ENCODE results near the gene CTNNA2. TPM values are rescaled to one million over a fixed set of nuclear protein-coding genes. Genes with fewer than 3 reads are reported as not detected.

The CTNNA2 gene
- total RNA-seq, 1 experiment from 2014 or later, result 2.6 TPM

- Histone ChIP-seq H3K27me3 (ENCODE audit: control insufficient read depth, insufficient read depth, low read length) (no peaks in the 10 kb centered on the region), H3K4me3 (ENCODE audit: insufficient read depth, low read depth, low read length) (no peak overlapping the region), H3K36me3 (replicated peaks; ENCODE audit: control insufficient read depth, insufficient read depth, low read length) (no peaks in the 10 kb centered on the region)
- no peak for DNase-seq
Measured at GRCh38 chr2:79817288-79817687, 304.4 kb downstream of the CTNNA2 start.

GRCh38 chr2:79820281-79820680 lies 307.4 kb downstream of the CTNNA2 start:
- DNase-seq, result no peak
- Histone ChIP-seq H3K4me3 (ENCODE audit: insufficient read depth, low read depth, low read length) (no peak overlapping the region), H3K27me3 (ENCODE audit: control insufficient read depth, insufficient read depth, low read length) (no peaks in the 10 kb centered on the region), H3K36me3 (replicated peaks; ENCODE audit: control insufficient read depth, insufficient read depth, low read length) (no peaks in the 10 kb centered on the region)

- DNase-seq, result no peak
- Histone ChIP-seq H3K4me3 (ENCODE audit: insufficient read depth, low read depth, low read length) (no peak overlapping the region), H3K36me3 (replicated peaks; ENCODE audit: control insufficient read depth, insufficient read depth, low read length) (no peaks in the 10 kb centered on the region), H3K27me3 (ENCODE audit: control insufficient read depth, insufficient read depth, low read length) (no peaks in the 10 kb centered on the region)
Measured at GRCh38 chr2:79822136-79822535, 309.3 kb downstream of the CTNNA2 start.

- Histone ChIP-seq H3K36me3 (replicated peaks; ENCODE audit: control insufficient read depth, insufficient read depth, low read length) (no peaks in the 10 kb centered on the region), H3K27me3 (ENCODE audit: control insufficient read depth, insufficient read depth, low read length) (no peaks in the 10 kb centered on the region), H3K4me3 (ENCODE audit: insufficient read depth, low read depth, low read length) (no peak overlapping the region)
- no peak for DNase-seq
Measured at GRCh38 chr2:79824086-79824786, 311.4 kb downstream of the CTNNA2 start.

- DNase-seq, result no peak
- H3K27me3 ChIP-seq (ENCODE audit: control insufficient read depth, insufficient read depth, low read length), result no peaks in the 10 kb centered on the region
- no peaks in the 10 kb centered on the region for H3K36me3 ChIP-seq (replicated peaks; ENCODE audit: control insufficient read depth, insufficient read depth, low read length)
- no peak overlapping the region for H3K4me3 ChIP-seq (ENCODE audit: insufficient read depth, low read depth, low read length)
Measured at GRCh38 chr2:79827881-79828280, 315.0 kb downstream of the CTNNA2 start.

- no peaks in the 10 kb centered on the region for H3K27me3 ChIP-seq (ENCODE audit: control insufficient read depth, insufficient read depth, low read length)
- no peak overlapping the region for H3K4me3 ChIP-seq (ENCODE audit: insufficient read depth, low read depth, low read length)
- DNase-seq, result no peak
- H3K36me3 ChIP-seq (replicated peaks; ENCODE audit: control insufficient read depth, insufficient read depth, low read length), result no peaks in the 10 kb centered on the region
Measured at GRCh38 chr2:79830501-79830900, 317.6 kb downstream of the CTNNA2 start.

- no peak for DNase-seq
- Histone ChIP-seq H3K4me3 (ENCODE audit: insufficient read depth, low read depth, low read length) (no peak overlapping the region), H3K27me3 (ENCODE audit: control insufficient read depth, insufficient read depth, low read length) (no peaks in the 10 kb centered on the region), H3K36me3 (replicated peaks; ENCODE audit: control insufficient read depth, insufficient read depth, low read length) (no peaks in the 10 kb centered on the region)
Measured at GRCh38 chr2:79831961-79832360, 319.1 kb downstream of the CTNNA2 start.

GRCh38 chr2:79832511-79833234 lies 319.8 kb downstream of the CTNNA2 start:
- Histone ChIP-seq H3K36me3 (replicated peaks; ENCODE audit: control insufficient read depth, insufficient read depth, low read length) (no peaks in the 10 kb centered on the region), H3K4me3 (ENCODE audit: insufficient read depth, low read depth, low read length) (no peak overlapping the region), H3K27me3 (ENCODE audit: control insufficient read depth, insufficient read depth, low read length) (no peaks in the 10 kb centered on the region)
- DNase-seq, result peak; percentile 35

GRCh38 chr2:79833235-79833878 lies 320.5 kb downstream of the CTNNA2 start:
- no peak overlapping the region for H3K4me3 ChIP-seq (ENCODE audit: insufficient read depth, low read depth, low read length)
- no peak for DNase-seq
- H3K36me3 ChIP-seq (replicated peaks; ENCODE audit: control insufficient read depth, insufficient read depth, low read length), result no peaks in the 10 kb centered on the region
- no peaks in the 10 kb centered on the region for H3K27me3 ChIP-seq (ENCODE audit: control insufficient read depth, insufficient read depth, low read length)

GRCh38 chr2:79835911-79836310 lies 323.1 kb downstream of the CTNNA2 start:
- DNase-seq, result no peak
- Histone ChIP-seq H3K36me3 (replicated peaks; ENCODE audit: control insufficient read depth, insufficient read depth, low read length) (no peaks in the 10 kb centered on the region), H3K4me3 (ENCODE audit: insufficient read depth, low read depth, low read length) (no peak overlapping the region), H3K27me3 (ENCODE audit: control insufficient read depth, insufficient read depth, low read length) (no peaks in the 10 kb centered on the region)

- Histone ChIP-seq H3K4me3 (ENCODE audit: insufficient read depth, low read depth, low read length) (no peak overlapping the region), H3K27me3 (ENCODE audit: control insufficient read depth, insufficient read depth, low read length) (no peaks in the 10 kb centered on the region), H3K36me3 (replicated peaks; ENCODE audit: control insufficient read depth, insufficient read depth, low read length) (no peaks in the 10 kb centered on the region)
- DNase-seq, result no peak
Measured at GRCh38 chr2:79844011-79844410, 331.2 kb downstream of the CTNNA2 start.

- H3K27me3 ChIP-seq (ENCODE audit: control insufficient read depth, insufficient read depth, low read length), result no peaks in the 10 kb centered on the region
Measured at GRCh38 chr2:79846878-79847277, 334.0 kb downstream of the CTNNA2 start.

GRCh38 chr2:79849241-79849640 lies 336.4 kb downstream of the CTNNA2 start:
- no peak overlapping the region for H3K4me3 ChIP-seq (ENCODE audit: insufficient read depth, low read depth, low read length)
- H3K27me3 ChIP-seq (ENCODE audit: control insufficient read depth, insufficient read depth, low read length), result no peaks in the 10 kb centered on the region
- no peaks in the 10 kb centered on the region for H3K36me3 ChIP-seq (replicated peaks; ENCODE audit: control insufficient read depth, insufficient read depth, low read length)
- DNase-seq, result no peak

More at GRCh38 chr2:79846878-79847277, 334.0 kb downstream of the CTNNA2 start:
- DNase-seq, result no peak
- H3K4me3 ChIP-seq (ENCODE audit: insufficient read depth, low read depth, low read length), result no peak overlapping the region
- no peaks in the 10 kb centered on the region for H3K36me3 ChIP-seq (replicated peaks; ENCODE audit: control insufficient read depth, insufficient read depth, low read length)

GRCh38 chr2:79849949-79850348 lies 337.1 kb downstream of the CTNNA2 start:
- DNase-seq, result no peak
- Histone ChIP-seq H3K4me3 (ENCODE audit: insufficient read depth, low read depth, low read length) (no peak overlapping the region), H3K36me3 (replicated peaks; ENCODE audit: control insufficient read depth, insufficient read depth, low read length) (no peaks in the 10 kb centered on the region), H3K27me3 (ENCODE audit: control insufficient read depth, insufficient read depth, low read length) (no peaks in the 10 kb centered on the region)

- Histone ChIP-seq H3K36me3 (replicated peaks; ENCODE audit: control insufficient read depth, insufficient read depth, low read length) (no peaks in the 10 kb centered on the region), H3K27me3 (ENCODE audit: control insufficient read depth, insufficient read depth, low read length) (no peaks in the 10 kb centered on the region), H3K4me3 (ENCODE audit: insufficient read depth, low read depth, low read length) (no peak overlapping the region)
- DNase-seq, result no peak
Measured at GRCh38 chr2:79850912-79851311, 338.1 kb downstream of the CTNNA2 start.
